HCT116 (cell line): ENCODE results near the gene HSPA12B. TPM values are rescaled to one million over a fixed set of nuclear protein-coding genes. Genes with fewer than 3 reads are reported as not detected.

Experiments
- ATAC-seq: fragments of 200-7000 bp; cut with Tn5 transposase; 2 replicates; pipeline ENCODE4 v1.9.1; 2020; ENCODE audit warnings: mild to moderate bottlenecking, moderate library complexity
- Bru-seq: library from RNA; stranded (reverse); fragments of 400-500 nt; gene quantifications from one replicate; lab custom pipeline; 2021; lab: Mats Ljungman, UMichigan
- BruChase-seq, 2 experiments: library from RNA; stranded (reverse); fragments of 400-500 nt; gene quantifications; one replicate each; lab custom pipeline; 2021; lab: Mats Ljungman, UMichigan
- BruUV-seq: library from RNA; stranded (reverse); fragments of 400-500 nt; replicated peaks from 2 replicates; lab custom pipeline; 2021; lab: Mats Ljungman, UMichigan
- CTCF ChIA-PET: fragments of 300-600 bp; sonication (Branson Sonifier 250); formaldehyde crosslinking; loops from one replicate; lab custom pipeline; 2021; ENCODE audit warnings: antibody characterized with exemption; lab: Charles Lee
- POLR2A ChIA-PET: fragments of 300-600, 350-600 bp; sonication (Branson Sonifier 250); formaldehyde crosslinking; loops from one replicate; lab custom pipeline; 2021; ENCODE audit warnings: antibody characterized with exemption; lab: Charles Lee
- RAD21 ChIA-PET, 2 experiments: fragments of 300-600 bp; sonication (Branson Sonifier 250); formaldehyde crosslinking; loops; one replicate each; lab custom pipeline; 2023; ENCODE audit warnings: low total read pairs in 2 of 2; ENCODE audit not compliant: uncharacterized antibody in 2 of 2, unreplicated experiment in 2 of 2, low non-redundant PET in 1 of 2; lab: Charles Lee
- DNase-seq: peaks from one replicate; pipeline ENCODE4 v3.0.0-alpha.2; 2010; ENCODE audit warnings: low read depth, low spot score
- H2AFZ ChIP-seq: fragments of 200-600 bp; shearing (Covaris generic), sonication (generic); 2 replicates; pipeline ENCODE4 v1.6.1; 2017; ENCODE audit warnings: low read depth, mixed run types, mixed read lengths, antibody characterized with exemption, low read length; ENCODE audit not compliant: poor library complexity, severe bottlenecking
- H3K27ac ChIP-seq: 2 replicates; pipeline ENCODE4 v1.5.1; 2012; ENCODE audit warnings: low read depth, low read length
- H3K27me3 ChIP-seq: fragments of 200-600 bp; sonication (generic); 2 replicates; pipeline ENCODE4 v1.6.1; 2016; ENCODE audit warnings: mixed run types, low read length, mixed read lengths; ENCODE audit not compliant: insufficient read depth
- H3K36me3 ChIP-seq, 2 experiments: fragments of 200-500 bp in 1 of 2; fragments of 200-600 bp in 1 of 2; sonication (Bioruptor generic) in 1 of 2; sonication (generic) in 1 of 2; 2 replicates each; pipeline versions ENCODE4 v1.5.1 to v1.6.1; 2014 to 2016; ENCODE audit warnings: low read length in 2 of 2, inconsistent platforms in 1 of 2, mixed read lengths in 1 of 2, mixed run types in 1 of 2; ENCODE audit not compliant: insufficient read depth in 2 of 2, control insufficient read depth in 1 of 2
- H3K4me1 ChIP-seq, 2 experiments: fragments of 200-600 bp in 1 of 2; sonication (generic) in 1 of 2; 2 replicates each; pipeline versions ENCODE4 v1.5.1 to v1.6.1; 2012 to 2017; ENCODE audit warnings: low read length in 2 of 2, inconsistent platforms in 1 of 2, mild to moderate bottlenecking in 1 of 2, mixed read lengths in 1 of 2, mixed run types in 1 of 2, moderate library complexity in 1 of 2; ENCODE audit not compliant: insufficient read depth in 2 of 2, control insufficient read depth in 1 of 2
- H3K4me2 ChIP-seq: fragments of 200-600 bp; sonication (generic); 2 replicates; pipeline ENCODE4 v1.6.1; 2017; ENCODE audit warnings: mixed run types, low read length, mixed read lengths
- H3K4me3 ChIP-seq, 2 experiments: fragments of 200-600 bp in 1 of 2; sonication (generic) in 1 of 2; replicated peaks in 1 of 2; 2 replicates each; pipeline ENCODE4 v1.5.1; 2011 to 2016; ENCODE audit warnings: low read length in 2 of 2, control low read depth in 1 of 2, low read depth in 1 of 2, mild to moderate bottlenecking in 1 of 2, mixed read lengths in 1 of 2, mixed run types in 1 of 2
- H3K79me2 ChIP-seq: fragments of 200-600 bp; sonication (generic); 2 replicates; pipeline ENCODE4 v1.6.1; 2017; ENCODE audit warnings: mild to moderate bottlenecking, mixed run types, low read length, moderate library complexity, mixed read lengths; ENCODE audit not compliant: insufficient read depth
- H3K9ac ChIP-seq: fragments of 200-600 bp; sonication (generic); 2 replicates; pipeline ENCODE4 v1.6.1; 2016; ENCODE audit warnings: low read length, mixed read lengths
- H3K9me2 ChIP-seq: fragments of 200-600 bp; sonication (generic), shearing (Covaris generic); 2 replicates; pipeline ENCODE4 v1.6.1; 2017; ENCODE audit warnings: mixed run types, mild to moderate bottlenecking, moderate library complexity; ENCODE audit not compliant: insufficient read depth
- H3K9me3 ChIP-seq, 2 experiments: fragments of 200-500 bp in 1 of 2; fragments of 200-600 bp in 1 of 2; sonication (Bioruptor generic) in 1 of 2; sonication (generic) in 1 of 2; 2 replicates each; pipeline ENCODE4 v1.6.1; 2014 to 2017; ENCODE audit warnings: low read length in 2 of 2, mixed read lengths in 2 of 2, inconsistent platforms in 1 of 2, low read depth in 1 of 2, mild to moderate bottlenecking in 1 of 2, mixed run types in 1 of 2, moderate library complexity in 1 of 2; ENCODE audit not compliant: control insufficient read depth in 1 of 2, insufficient read depth in 1 of 2
- H4K20me1 ChIP-seq: fragments of 200-600 bp; sonication (generic), shearing (Covaris generic); 2 replicates; pipeline ENCODE4 v1.6.1; 2017; ENCODE audit warnings: mixed run types, mild to moderate bottlenecking, moderate library complexity; ENCODE audit not compliant: insufficient read depth
- EGR1 ChIP-seq: IDR thresholded peaks from 2 replicates; pipeline ENCODE4 v1.6.1; 2012; ENCODE audit warnings: low read depth
- ELF1 ChIP-seq: IDR thresholded peaks from 2 replicates; pipeline ENCODE4 v1.6.1; 2012; ENCODE audit warnings: low read depth, borderline replicate concordance
- EZH2phosphoT487 ChIP-seq: fragments of 200-600 bp; IDR thresholded peaks from 2 replicates; pipeline ENCODE4 v1.6.1; 2018; ENCODE audit warnings: antibody characterized with exemption, borderline replicate concordance
- POLR2A ChIP-seq: IDR thresholded peaks from 2 replicates; pipeline ENCODE4 v1.7.0; 2011; ENCODE audit warnings: borderline replicate concordance; ENCODE audit not compliant: insufficient read depth, insufficient read length; ENCODE audit errors: extremely low read depth
- ZFX ChIP-seq: fragments of 450-650 bp; IDR thresholded peaks from 2 replicates; pipeline ENCODE4 v1.6.1; 2017
- intact Hi-C: fragments of 100-400 bp; cut with micrococcal nuclease; formaldehyde crosslinking; loops from 2 replicates; pipeline ENCODE4 v1.10.0; 2022
- long read RNA-seq: library from polyadenylated mRNA; unstranded; transcript quantifications from one replicate; pipeline ENCODE4 v2.0.0, GENCODE V29; 2021; ENCODE audit not compliant: unreplicated experiment
- polyA plus RNA-seq: library from polyadenylated mRNA; unstranded; fragments of >200 nt; gene quantifications from 2 replicates; pipeline ENCODE4 v1.2.1, GENCODE V29; 2012; ENCODE audit warnings: missing spikeins
- total RNA-seq: library from RNA; stranded (reverse); gene quantifications from one replicate; pipeline ENCODE4 v1.2.1, GENCODE V29; 2021; ENCODE audit not compliant: unreplicated experiment

The HSPA12B gene, protein sequence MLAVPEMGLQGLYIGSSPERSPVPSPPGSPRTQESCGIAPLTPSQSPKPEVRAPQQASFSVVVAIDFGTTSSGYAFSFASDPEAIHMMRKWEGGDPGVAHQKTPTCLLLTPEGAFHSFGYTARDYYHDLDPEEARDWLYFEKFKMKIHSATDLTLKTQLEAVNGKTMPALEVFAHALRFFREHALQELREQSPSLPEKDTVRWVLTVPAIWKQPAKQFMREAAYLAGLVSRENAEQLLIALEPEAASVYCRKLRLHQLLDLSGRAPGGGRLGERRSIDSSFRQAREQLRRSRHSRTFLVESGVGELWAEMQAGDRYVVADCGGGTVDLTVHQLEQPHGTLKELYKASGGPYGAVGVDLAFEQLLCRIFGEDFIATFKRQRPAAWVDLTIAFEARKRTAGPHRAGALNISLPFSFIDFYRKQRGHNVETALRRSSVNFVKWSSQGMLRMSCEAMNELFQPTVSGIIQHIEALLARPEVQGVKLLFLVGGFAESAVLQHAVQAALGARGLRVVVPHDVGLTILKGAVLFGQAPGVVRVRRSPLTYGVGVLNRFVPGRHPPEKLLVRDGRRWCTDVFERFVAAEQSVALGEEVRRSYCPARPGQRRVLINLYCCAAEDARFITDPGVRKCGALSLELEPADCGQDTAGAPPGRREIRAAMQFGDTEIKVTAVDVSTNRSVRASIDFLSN
- not detected for total RNA-seq
- polyA plus RNA-seq: 0.36 and 0.44 TPM in 2 replicates
- percentile 6 among the genes with signal in this experiment for Bru-seq, nascent RNA
- not detected for BruChase-seq, experiment 1, labeled RNA remaining after a 6-hour chase
- percentile 4 among the genes with signal in this experiment for BruChase-seq, experiment 2, labeled RNA remaining after a 2-hour chase
- long read RNA-seq: 0 reads

- no peaks in the 10 kb centered on the region for H3K36me3 ChIP-seq
- ATAC-seq (no peak), DNase-seq (no peak)
- H3K27ac ChIP-seq: no peak within 1 kb of the TSS
- BruUV-seq: no TSS peak
- H4K20me1 ChIP-seq: no peaks in the 10 kb centered on the region
- H2AFZ ChIP-seq: no peak within 1 kb of the TSS
- H3K9me3 ChIP-seq: no peaks in the 10 kb centered on the region
- intact Hi-C loops: no loop called here
- ChIA-PET POLR2A (no interaction called here), CTCF (no interaction called here), RAD21 (no interaction called here)
- no peak within 1 kb of the TSS for H3K4me2 ChIP-seq
- H3K4me1 ChIP-seq: peaks cover 7 to 27% of the 10 kb centered on the region in 2 experiments
- 0 out of 2 replicates have a peak, but pooled peaks cover 2% of the 10 kb centered on the region for H3K27me3 ChIP-seq
- no peak within 1 kb of the TSS for H3K9ac ChIP-seq
- TF ChIP-seq ZFX: no peak
- no peaks in the 10 kb centered on the region for H3K79me2 ChIP-seq
- H3K9me2 ChIP-seq: no peaks in the 10 kb centered on the region
- H3K4me3 ChIP-seq: no peak within 1 kb of the TSS
Observed at GRCh38 chr20:3732327-3733118, at the start of gene HSPA12B. HSPA12B (plus strand) TSS chr20:3732685; CDS start chr20:3738675, 5,990 bp downstream.

DNA sequence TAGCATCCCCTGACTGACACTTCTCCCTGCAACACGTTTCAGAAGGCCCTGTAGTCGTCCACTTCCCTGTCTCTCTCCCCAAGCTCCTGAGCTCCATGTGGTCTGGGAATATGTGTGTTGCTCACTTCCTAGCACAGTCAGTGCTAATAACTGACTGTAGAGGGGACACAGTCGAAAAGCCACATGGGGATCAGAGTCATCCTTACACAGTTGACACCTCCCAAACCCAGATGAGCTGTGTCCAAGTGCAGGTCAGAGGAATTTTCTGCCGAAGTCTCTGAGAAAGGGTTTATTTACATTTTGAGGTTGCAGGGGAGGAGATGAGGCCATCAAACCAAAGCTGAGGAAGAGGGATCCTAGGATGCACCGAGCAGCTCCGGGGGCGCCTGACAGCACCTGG is 47.1 kb upstream of the HSPA12B start:
- ChIA-PET CTCF (interaction anchor here (0.9 kb wide), 1 partner anchor 26 kb away, joined by 5 read pairs; no protein-coding TSS in a partner anchor), RAD21 (no interaction called here)

More for the DNA sequence above, 47.1 kb upstream of the HSPA12B start:
- Histone ChIP-seq H4K20me1 (no peaks in the 10 kb centered on the region), H3K27ac (no peak overlapping the region), H2AFZ (no peak overlapping the region), H3K27me3 (no peaks in the 10 kb centered on the region), H3K9me3 (no peaks in the 10 kb centered on the region), H3K4me1 (peaks cover 0 to 7% of the 10 kb centered on the region in 2 experiments; a peak in 2 of 4 replicates), H3K9ac (no peak overlapping the region), H3K79me2 (no peaks in the 10 kb centered on the region), H3K4me2 (no peak overlapping the region), H3K9me2 (no peaks in the 10 kb centered on the region), H3K36me3 (no peaks in the 10 kb centered on the region), H3K4me3 (no peak overlapping the region)
- ATAC-seq (no peak), DNase-seq (no peak)
- POLR2A ChIA-PET: no interaction called here
- no peak for TF ChIP-seq POLR2A
- TF ChIP-seq ZFX: no peak
- TF ChIP-seq EZH2phosphoT487: no peak
- no peak for TF ChIP-seq EGR1
- no peak for TF ChIP-seq ELF1
- intact Hi-C loops: no loop called here
- no TSS peak for BruUV-seq
